GM12878 (cell line): ENCODE measurements around the gene MGA.

ENCODE experiments used
- CHD1 ChIP-seq: IDR thresholded peaks from 2 replicates; pipeline ENCODE4 v1.6.1; 2012; ENCODE audit warnings: low read depth, low read length, improper control_type of control experiment
- POLR2A ChIP-seq: IDR thresholded peaks from 2 replicates; pipeline ENCODE4 v1.6.1; 2011; ENCODE audit warnings: low read depth, mild to moderate bottlenecking, low read length

DNA sequence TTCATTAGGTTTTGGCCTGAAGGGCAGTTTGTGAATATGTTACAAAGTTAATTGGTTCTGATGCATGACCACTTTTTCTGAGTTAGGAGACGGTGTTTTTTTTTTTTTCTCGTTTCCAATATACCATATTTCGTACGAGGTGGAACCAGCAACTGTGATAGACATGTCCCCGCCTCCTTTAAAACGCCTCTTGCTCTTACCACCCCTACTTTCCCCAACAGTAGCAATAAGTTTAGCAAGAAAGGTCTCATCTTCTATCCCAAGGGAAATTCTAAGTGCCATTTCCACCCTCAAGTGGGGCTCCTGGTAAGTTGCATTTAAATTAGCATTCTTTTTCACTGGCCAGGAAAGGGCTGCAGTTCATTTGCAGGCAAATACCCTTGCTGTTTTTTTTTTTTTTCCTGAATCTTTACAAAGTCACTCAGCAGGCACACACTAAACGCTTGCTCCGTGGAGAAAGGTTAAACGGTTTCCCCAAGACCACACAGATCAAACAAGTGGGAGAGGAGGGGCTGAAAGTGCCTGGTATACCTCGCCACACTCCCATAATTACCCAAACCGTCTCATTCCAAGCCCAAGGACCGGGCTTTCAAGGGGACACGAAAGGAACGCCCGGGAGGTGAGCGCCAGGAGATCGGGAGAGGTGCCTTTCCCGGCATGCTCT, 39.5 kb upstream of the MGA start:
- TF ChIP-seq POLR2A (no peak), CHD1 (no peak)
